AG09319 (cell line): ENCODE measurements around the gene ENTPD1.

Source experiments
- DNase-seq: peaks from one replicate; pipeline ENCODE4 v3.0.0-alpha.2; 2010; ENCODE audit warnings: low read depth; ENCODE audit errors: extremely low read depth
- CTCF ChIP-seq: IDR thresholded peaks from 2 replicates; pipeline ENCODE4 v1.5.1; 2011; ENCODE audit warnings: low read depth, mild to moderate bottlenecking, inconsistent platforms, low read length, moderate library complexity

Gene ENTPD1

GRCh38 chr10:95791425-95791979, 35.5 kb downstream of the ENTPD1 start:
- DNase-seq, result no peak
- no peak for TF ChIP-seq CTCF

- DNase-seq, result no peak
- no peak for TF ChIP-seq CTCF
These were observed 36.3 kb downstream of the ENTPD1 start for GRCh38 chr10:95792211-95792780.

DNA sequence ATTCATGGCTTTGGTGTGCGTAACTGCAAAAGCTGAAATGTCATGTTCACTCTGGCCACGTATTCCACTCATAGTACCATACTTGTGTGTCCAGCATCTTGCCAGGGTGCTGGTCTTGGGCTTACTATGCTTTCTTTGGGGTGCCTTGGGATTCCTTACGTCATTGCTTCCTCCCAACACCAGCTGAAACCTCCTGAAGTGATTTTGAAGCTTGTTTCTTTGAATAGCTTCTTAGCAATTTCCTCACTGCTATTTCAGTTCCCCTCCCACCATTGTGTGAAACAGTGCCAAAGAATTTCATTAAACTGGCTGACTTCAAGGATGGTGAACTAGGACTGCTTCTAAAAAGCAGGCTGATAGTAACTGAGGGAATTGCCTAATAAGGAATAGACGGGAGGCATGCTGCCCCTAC, 36.9 kb downstream of the ENTPD1 start:
- no peak for TF ChIP-seq CTCF

GRCh38 chr10:95793401-95794045, 37.6 kb downstream of the ENTPD1 start:
- DNase-seq, result no peak
- no peak for TF ChIP-seq CTCF

More for the DNA sequence above, 36.9 kb downstream of the ENTPD1 start:
- DNase-seq, result no peak

GRCh38 chr10:95794195-95794594, 38.2 kb downstream of the ENTPD1 start:
- TF ChIP-seq CTCF, result no peak
- no peak for DNase-seq

DNA sequence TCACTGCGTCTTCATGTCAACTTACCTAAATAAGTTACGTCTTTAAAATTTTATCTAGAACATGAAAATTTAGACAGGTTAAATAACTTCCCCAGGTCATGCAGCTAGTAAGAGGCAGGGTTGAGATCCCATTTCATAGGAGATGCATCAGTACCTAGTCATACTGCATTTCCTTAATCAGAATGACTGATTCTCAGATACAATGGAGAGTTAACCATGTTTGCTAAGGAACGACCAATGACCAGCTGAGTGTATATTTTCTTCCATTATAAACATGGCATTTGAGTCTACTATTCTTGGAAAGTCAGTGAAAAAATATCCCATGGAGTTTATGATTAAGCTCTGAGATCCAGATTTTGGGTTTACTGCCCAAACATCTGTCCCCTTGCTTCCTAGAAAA, 39.6 kb downstream of the ENTPD1 start:
- no peak for TF ChIP-seq CTCF
- DNase-seq, result no peak

DNA sequence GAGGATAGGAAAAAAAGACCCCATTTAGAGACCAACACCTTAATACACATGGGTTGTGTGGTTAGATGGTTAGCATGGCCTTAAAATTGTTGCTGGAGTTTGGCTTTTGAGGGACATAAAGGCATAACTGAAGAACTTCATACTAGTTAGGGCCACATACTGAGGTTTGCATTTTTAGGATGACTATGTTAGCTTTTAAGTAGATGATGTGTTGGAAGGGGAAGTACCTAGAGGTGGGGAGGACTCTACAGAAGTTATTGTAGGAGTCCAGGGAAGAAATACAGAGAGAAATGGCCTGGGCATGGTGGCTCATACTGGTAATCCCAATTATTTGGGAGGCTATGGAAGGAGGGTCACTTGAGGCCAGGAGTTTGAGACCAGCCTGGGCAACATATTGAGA, 40.5 kb downstream of the ENTPD1 start:
- DNase-seq, result no peak
- TF ChIP-seq CTCF, result no peak
